ENCODE measurements around the gene RBM4.

DNA sequence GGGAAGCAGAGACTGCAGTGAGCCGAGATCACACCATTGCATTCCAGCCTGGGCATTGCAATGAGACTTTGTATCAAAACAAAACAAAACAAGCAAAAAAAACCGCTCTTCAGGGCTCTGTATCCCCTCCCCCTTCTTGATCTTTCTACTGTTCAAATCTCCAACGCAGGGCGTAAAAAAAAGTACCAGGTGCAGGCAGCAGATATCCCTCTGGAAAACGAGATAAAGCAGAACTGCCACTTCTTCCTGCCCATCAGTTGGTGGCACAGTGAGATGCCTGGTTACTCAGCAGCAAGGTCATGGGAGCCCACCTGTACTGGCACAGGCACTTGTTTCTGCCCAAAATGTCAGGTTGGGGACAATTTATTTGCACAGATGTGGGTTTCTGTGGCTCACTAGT lies 34.3 kb upstream of the RBM4 start:
- no peak for TF ChIP-seq EP300 (IDR thresholded peaks at IDR 0.05; ENCODE audit: low read depth)
- TF ChIP-seq, protein P1, sequence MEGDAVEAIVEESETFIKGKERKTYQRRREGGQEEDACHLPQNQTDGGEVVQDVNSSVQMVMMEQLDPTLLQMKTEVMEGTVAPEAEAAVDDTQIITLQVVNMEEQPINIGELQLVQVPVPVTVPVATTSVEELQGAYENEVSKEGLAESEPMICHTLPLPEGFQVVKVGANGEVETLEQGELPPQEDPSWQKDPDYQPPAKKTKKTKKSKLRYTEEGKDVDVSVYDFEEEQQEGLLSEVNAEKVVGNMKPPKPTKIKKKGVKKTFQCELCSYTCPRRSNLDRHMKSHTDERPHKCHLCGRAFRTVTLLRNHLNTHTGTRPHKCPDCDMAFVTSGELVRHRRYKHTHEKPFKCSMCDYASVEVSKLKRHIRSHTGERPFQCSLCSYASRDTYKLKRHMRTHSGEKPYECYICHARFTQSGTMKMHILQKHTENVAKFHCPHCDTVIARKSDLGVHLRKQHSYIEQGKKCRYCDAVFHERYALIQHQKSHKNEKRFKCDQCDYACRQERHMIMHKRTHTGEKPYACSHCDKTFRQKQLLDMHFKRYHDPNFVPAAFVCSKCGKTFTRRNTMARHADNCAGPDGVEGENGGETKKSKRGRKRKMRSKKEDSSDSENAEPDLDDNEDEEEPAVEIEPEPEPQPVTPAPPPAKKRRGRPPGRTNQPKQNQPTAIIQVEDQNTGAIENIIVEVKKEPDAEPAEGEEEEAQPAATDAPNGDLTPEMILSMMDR (IDR thresholded peaks at IDR 0.05) = no peak
- TF ChIP-seq POLR2AphosphoS5 (IDR thresholded peaks at IDR 0.05) = no peak

Measured in transverse colon (tissue), 4 donors.